Right atrium auricular region (tissue), 2 donors: ENCODE data around the gene SORBS2. TPM values are rescaled to one million over a fixed set of nuclear protein-coding genes. Genes with fewer than 3 reads are reported as not detected.
A peak's percentile ranks its signal among the peaks of the same experiment; 100 is the strongest.

ENCODE experiments used
- DNase-seq: peaks from one replicate; pipeline ENCODE4 v3.0.0-alpha.2; 2019; ENCODE audit warnings: low spot score
- H3K27ac ChIP-seq, 2 donors: fragments of 200-600 bp; sonication (generic); 1 replicate in 1 of 2; 2 replicates in 1 of 2; pipeline ENCODE4 v1.5.1; 2016 to 2019
- H3K27me3 ChIP-seq, 2 donors: fragments of 200-600 bp; sonication (generic); one replicate each; pipeline versions ENCODE4 v1.5.1 to v1.6.0; 2017 to 2019
- H3K36me3 ChIP-seq: fragments of 200-600 bp; sonication (generic); one replicate; pipeline ENCODE4 v1.5.1; 2016
- H3K4me1 ChIP-seq, 2 donors: fragments of 200-600 bp; sonication (generic); one replicate each; pipeline versions ENCODE4 v1.5.1 to v1.6.0; 2017 to 2019
- H3K4me3 ChIP-seq, 2 donors: fragments of 200-600 bp; sonication (generic); 1 replicate in 1 of 2; 2 replicates in 1 of 2; pipeline ENCODE4 v1.5.1; 2017 to 2019; ENCODE audit warnings: mild to moderate bottlenecking in 1 of 2, moderate library complexity in 1 of 2
- H3K9me3 ChIP-seq, 2 donors: fragments of 200-600 bp; sonication (generic); one replicate each; pipeline ENCODE4 v1.5.1; 2019
- total RNA-seq, 2 donors: library from RNA; depleted of rRNA; stranded (reverse); fragments of >200 nt; gene quantifications; one replicate each; pipeline ENCODE4 v1.1.0, GENCODE V29; 2016
- TF ChIP-seq, protein P1 (sequence below), 2 donors: fragments of 200-600 bp; sonication (generic); IDR thresholded peaks; one replicate each; pipeline ENCODE4 v1.5.1; 2019; ENCODE audit warnings: antibody characterized with exemption in 2 of 2

The SORBS2 gene
- total RNA-seq, 2 donors from 2014 or later: 530 to 741 TPM

- Histone ChIP-seq H3K4me3 (no peak overlapping the region), H3K27me3 (no peaks in the 10 kb centered on the region), H3K4me1 (peaks cover 0 to 27% of the 10 kb centered on the region in 2 donors), H3K36me3 (no peaks in the 10 kb centered on the region), H3K27ac (peak overlapping the region; percentile 70 to 84), H3K9me3 (no peaks in the 10 kb centered on the region)
- peak; percentile 81 for DNase-seq
- TF ChIP-seq, protein P1, sequence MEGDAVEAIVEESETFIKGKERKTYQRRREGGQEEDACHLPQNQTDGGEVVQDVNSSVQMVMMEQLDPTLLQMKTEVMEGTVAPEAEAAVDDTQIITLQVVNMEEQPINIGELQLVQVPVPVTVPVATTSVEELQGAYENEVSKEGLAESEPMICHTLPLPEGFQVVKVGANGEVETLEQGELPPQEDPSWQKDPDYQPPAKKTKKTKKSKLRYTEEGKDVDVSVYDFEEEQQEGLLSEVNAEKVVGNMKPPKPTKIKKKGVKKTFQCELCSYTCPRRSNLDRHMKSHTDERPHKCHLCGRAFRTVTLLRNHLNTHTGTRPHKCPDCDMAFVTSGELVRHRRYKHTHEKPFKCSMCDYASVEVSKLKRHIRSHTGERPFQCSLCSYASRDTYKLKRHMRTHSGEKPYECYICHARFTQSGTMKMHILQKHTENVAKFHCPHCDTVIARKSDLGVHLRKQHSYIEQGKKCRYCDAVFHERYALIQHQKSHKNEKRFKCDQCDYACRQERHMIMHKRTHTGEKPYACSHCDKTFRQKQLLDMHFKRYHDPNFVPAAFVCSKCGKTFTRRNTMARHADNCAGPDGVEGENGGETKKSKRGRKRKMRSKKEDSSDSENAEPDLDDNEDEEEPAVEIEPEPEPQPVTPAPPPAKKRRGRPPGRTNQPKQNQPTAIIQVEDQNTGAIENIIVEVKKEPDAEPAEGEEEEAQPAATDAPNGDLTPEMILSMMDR (IDR thresholded peaks at IDR 0.05): no peak
Observed at GRCh38 chr4:185542626-185543315, 269.2 kb downstream of the SORBS2 start.

DNA sequence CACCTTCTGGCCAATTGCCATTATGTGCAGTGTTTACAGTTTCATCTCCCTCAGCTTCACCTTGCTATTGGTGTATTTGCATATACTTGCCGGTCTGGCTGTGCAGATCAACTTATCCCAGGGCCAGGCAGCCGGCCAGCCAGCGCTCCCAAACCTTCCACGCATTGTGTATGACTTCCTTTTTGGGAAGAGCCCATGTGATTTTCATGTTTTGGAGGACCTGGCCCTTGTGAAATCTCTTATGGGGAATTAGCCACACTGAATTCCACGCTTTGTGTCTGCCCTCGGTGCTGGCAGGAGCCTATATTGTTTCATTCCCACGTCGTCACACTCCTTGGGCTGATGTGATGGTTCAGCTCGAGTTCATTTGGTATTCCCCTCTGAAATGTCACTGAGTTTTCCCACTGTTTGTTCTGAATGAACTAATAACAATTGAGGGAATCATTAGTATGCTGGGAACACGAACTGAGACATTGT is 270.7 kb downstream of the SORBS2 start:
- peaks cover 0 to 27% of the 10 kb centered on the region in 2 donors for H3K4me1 ChIP-seq
- no peaks in the 10 kb centered on the region for H3K9me3 ChIP-seq
- DNase-seq: peak; percentile 89
- TF ChIP-seq, protein P1 (IDR thresholded peaks at IDR 0.05): no peak
- H3K27me3 ChIP-seq: no peaks in the 10 kb centered on the region
- no peak overlapping the region for H3K4me3 ChIP-seq
- H3K27ac ChIP-seq: peak overlapping the region; percentile 70 to 84
- no peaks in the 10 kb centered on the region for H3K36me3 ChIP-seq

- Histone ChIP-seq H3K4me3 (no peak overlapping the region), H3K27ac (peak overlapping the region; percentile 70 to 84), H3K36me3 (no peaks in the 10 kb centered on the region), H3K4me1 (peaks cover 0 to 33% of the 10 kb centered on the region in 2 donors), H3K9me3 (no peaks in the 10 kb centered on the region), H3K27me3 (no peaks in the 10 kb centered on the region)
- DNase-seq: no peak
- TF ChIP-seq, protein P1 (IDR thresholded peaks at IDR 0.05): no peak
Observed at GRCh38 chr4:185540487-185541120, 271.4 kb downstream of the SORBS2 start.

- TF ChIP-seq, protein P1 (IDR thresholded peaks at IDR 0.05): peak in 1 of 2 donors; percentile 26
- no peaks in the 10 kb centered on the region for H3K36me3 ChIP-seq
- H3K4me3 ChIP-seq: no peak overlapping the region
- no peaks in the 10 kb centered on the region for H3K27me3 ChIP-seq
- no peak for DNase-seq
- H3K27ac ChIP-seq: peak overlapping the region in 1 of 2 donors; percentile 84
- no peaks in the 10 kb centered on the region for H3K9me3 ChIP-seq
- peaks cover 0 to 33% of the 10 kb centered on the region in 2 donors for H3K4me1 ChIP-seq
Observed at GRCh38 chr4:185540040-185540439, 272.0 kb downstream of the SORBS2 start.

GRCh38 chr4:185538806-185539205 is 273.2 kb downstream of the SORBS2 start:
- Histone ChIP-seq H3K27ac (no peak overlapping the region), H3K9me3 (no peaks in the 10 kb centered on the region)

More at GRCh38 chr4:185538806-185539205, 273.2 kb downstream of the SORBS2 start:
- Histone ChIP-seq H3K4me1 (peaks cover 0 to 33% of the 10 kb centered on the region in 2 donors), H3K4me3 (no peak overlapping the region), H3K36me3 (no peaks in the 10 kb centered on the region), H3K27me3 (no peaks in the 10 kb centered on the region)
- DNase-seq: no peak
- TF ChIP-seq, protein P1 (IDR thresholded peaks at IDR 0.05): no peak
